ENCODE data around the gene FASTK. TPM values are rescaled to one million over a fixed set of nuclear protein-coding genes. Genes with fewer than 3 reads are reported as not detected.

Gene FASTK
- polyA plus RNA-seq, 1 donor (not counting 4 experiments of a cell fraction or from before 2014, with no cell fraction given) = 27.2 TPM

- Histone ChIP-seq H3K4me2 (ENCODE audit: control insufficient read depth, extremely low read depth, insufficient read depth, low read depth, low read length) (peak overlapping the region; percentile 99), H3K9me1 (ENCODE audit: control insufficient read depth, extremely low read depth, insufficient read depth, low read length) (no peaks in the 10 kb centered on the region), H3K27me3 (ENCODE audit: control insufficient read depth, extremely low read depth, insufficient read depth, low read length) (no peaks in the 10 kb centered on the region), H3K27ac (ENCODE audit: control insufficient read depth, insufficient read depth, low read length) (peak overlapping the region; percentile 92), H3K4me3 (ENCODE audit: control insufficient read depth in 2 of 3, extremely low read depth in 1 of 3, insufficient read depth in 2 of 3, low read depth in 1 of 3, low read length in 3 of 3) (peak overlapping the region; percentile 80 to 90 (median 83)), H3K79me2 (ENCODE audit: control insufficient read depth, insufficient read depth, low read length) (peaks cover 59% of the 10 kb centered on the region), H3K36me3 (ENCODE audit: control insufficient read depth in 2 of 2, extremely low read depth in 1 of 2, insufficient read depth in 2 of 2, low read length in 2 of 2) (peaks cover 0 to 5% of the 10 kb centered on the region in 2 experiments), H2AFZ (ENCODE audit: control insufficient read depth, low read length) (peak overlapping the region; percentile 46), H3K4me1 (ENCODE audit: control insufficient read depth, extremely low read depth, insufficient read depth, low read length) (peaks cover 33% of the 10 kb centered on the region), H4K20me1 (ENCODE audit: control insufficient read depth, extremely low read depth, insufficient read depth, low read length) (peaks cover 4% of the 10 kb centered on the region), H3K9ac (ENCODE audit: control insufficient read depth, extremely low read depth, insufficient read depth, low read length) (peak overlapping the region; percentile 93), H3K9me3 (ENCODE audit: control insufficient read depth, low read depth, low read length) (no peaks in the 10 kb centered on the region)
- no peak for TF ChIP-seq EZH2 (IDR thresholded peaks at IDR 0.05; ENCODE audit: low read length)
- no peak for TF ChIP-seq CTCF (optimal IDR thresholded peaks at IDR 0.05 in 1 of 3, IDR thresholded peaks at IDR 0.05 in 1 of 3, conservative IDR thresholded peaks at IDR 0.05 in 1 of 3; ENCODE audit: extremely low read depth in 1 of 3, insufficient read depth in 2 of 3, low read length in 3 of 3)
- FAIRE-seq (no peak), DNase-seq (ENCODE audit: low read depth, low spot score) (no peak)
- dilution Hi-C loops (cut with MboI; ENCODE audit: extremely low pct_ligation_motif_present, low sequenced_read_pairs) = no loop called here
Observed at GRCh38 chr7:151086802-151087244, 6.2 kb upstream of the FASTK start.

- dilution Hi-C loops (cut with MboI; ENCODE audit: extremely low pct_ligation_motif_present, low sequenced_read_pairs) = no loop called here
- DNase-seq (ENCODE audit: low read depth, low spot score) = no peak
Observed at GRCh38 chr7:151085691-151086620, 5.3 kb upstream of the FASTK start, which contains the start of gene AGAP3. Gene AGAP3, plus strand, starts transcription at chr7:151086475. Its CDS starts 267 bp downstream, at chr7:151086742.

More at GRCh38 chr7:151085691-151086620, 5.3 kb upstream of the FASTK start, which contains the start of gene AGAP3:
- Histone ChIP-seq H3K27me3 (ENCODE audit: control insufficient read depth, extremely low read depth, insufficient read depth, low read length) (no peaks in the 10 kb centered on the region), H3K4me1 (ENCODE audit: control insufficient read depth, extremely low read depth, insufficient read depth, low read length) (peaks cover 39% of the 10 kb centered on the region), H3K9me1 (ENCODE audit: control insufficient read depth, extremely low read depth, insufficient read depth, low read length) (no peaks in the 10 kb centered on the region), H3K4me2 (ENCODE audit: control insufficient read depth, extremely low read depth, insufficient read depth, low read depth, low read length) (peak within 1 kb of the TSS; percentile 99), H2AFZ (ENCODE audit: control insufficient read depth, low read length) (peak within 1 kb of the TSS; percentile 46), H4K20me1 (ENCODE audit: control insufficient read depth, extremely low read depth, insufficient read depth, low read length) (no peaks in the 10 kb centered on the region), H3K36me3 (ENCODE audit: control insufficient read depth in 2 of 2, extremely low read depth in 1 of 2, insufficient read depth in 2 of 2, low read length in 2 of 2) (peaks cover 0 to 2% of the 10 kb centered on the region in 2 experiments), H3K79me2 (ENCODE audit: control insufficient read depth, insufficient read depth, low read length) (peaks cover 51% of the 10 kb centered on the region), H3K9me3 (ENCODE audit: control insufficient read depth, low read depth, low read length) (no peaks in the 10 kb centered on the region), H3K27ac (ENCODE audit: control insufficient read depth, insufficient read depth, low read length) (peak within 1 kb of the TSS; percentile 92), H3K4me3 (ENCODE audit: control insufficient read depth in 2 of 3, extremely low read depth in 1 of 3, insufficient read depth in 2 of 3, low read depth in 1 of 3, low read length in 3 of 3) (peak within 1 kb of the TSS; percentile 80 to 90 (median 83)), H3K9ac (ENCODE audit: control insufficient read depth, extremely low read depth, insufficient read depth, low read length) (peak within 1 kb of the TSS; percentile 93)
- FAIRE-seq = no peak
- no peak for TF ChIP-seq CTCF (optimal IDR thresholded peaks at IDR 0.05 in 1 of 3, IDR thresholded peaks at IDR 0.05 in 1 of 3, conservative IDR thresholded peaks at IDR 0.05 in 1 of 3; ENCODE audit: extremely low read depth in 1 of 3, insufficient read depth in 2 of 3, low read length in 3 of 3)
- TF ChIP-seq EZH2 (IDR thresholded peaks at IDR 0.05; ENCODE audit: low read length) = no peak

Data from keratinocyte (primary cell).